ENCODE results near the gene STX10. TPM values are rescaled to one million over a fixed set of nuclear protein-coding genes. Genes with fewer than 3 reads are reported as not detected.
"Not testable (repeated sequence)": the region's sequence is repeated elsewhere in the genome, so short reads cannot be mapped to it uniquely, and the experiment has no call there.

The STX10 gene
- polyA plus RNA-seq, 10 donors: 26.7 to 53.3 (median 33.2) TPM

DNA sequence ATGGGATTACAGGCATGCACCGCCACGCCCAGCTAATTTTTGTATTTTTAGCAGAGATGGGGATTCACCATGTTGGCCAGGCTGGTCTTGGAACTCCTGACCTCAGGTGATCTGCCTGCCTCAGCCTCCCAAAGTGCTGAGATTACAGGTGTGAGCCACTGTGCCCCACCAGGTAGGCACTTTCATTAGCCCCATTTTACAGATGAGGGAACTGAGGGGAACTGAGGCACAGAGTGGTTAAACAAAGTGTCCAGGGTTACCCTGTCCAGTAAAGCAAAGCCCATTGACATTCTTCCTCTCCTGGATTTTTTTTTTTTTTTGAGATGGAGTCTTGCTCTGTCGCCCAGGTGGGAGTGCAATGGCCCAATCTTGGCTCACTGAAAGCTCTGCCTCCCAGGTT lies 16.0 kb upstream of the STX10 start:
- not testable (repeated sequence) for DNase-seq

DNA sequence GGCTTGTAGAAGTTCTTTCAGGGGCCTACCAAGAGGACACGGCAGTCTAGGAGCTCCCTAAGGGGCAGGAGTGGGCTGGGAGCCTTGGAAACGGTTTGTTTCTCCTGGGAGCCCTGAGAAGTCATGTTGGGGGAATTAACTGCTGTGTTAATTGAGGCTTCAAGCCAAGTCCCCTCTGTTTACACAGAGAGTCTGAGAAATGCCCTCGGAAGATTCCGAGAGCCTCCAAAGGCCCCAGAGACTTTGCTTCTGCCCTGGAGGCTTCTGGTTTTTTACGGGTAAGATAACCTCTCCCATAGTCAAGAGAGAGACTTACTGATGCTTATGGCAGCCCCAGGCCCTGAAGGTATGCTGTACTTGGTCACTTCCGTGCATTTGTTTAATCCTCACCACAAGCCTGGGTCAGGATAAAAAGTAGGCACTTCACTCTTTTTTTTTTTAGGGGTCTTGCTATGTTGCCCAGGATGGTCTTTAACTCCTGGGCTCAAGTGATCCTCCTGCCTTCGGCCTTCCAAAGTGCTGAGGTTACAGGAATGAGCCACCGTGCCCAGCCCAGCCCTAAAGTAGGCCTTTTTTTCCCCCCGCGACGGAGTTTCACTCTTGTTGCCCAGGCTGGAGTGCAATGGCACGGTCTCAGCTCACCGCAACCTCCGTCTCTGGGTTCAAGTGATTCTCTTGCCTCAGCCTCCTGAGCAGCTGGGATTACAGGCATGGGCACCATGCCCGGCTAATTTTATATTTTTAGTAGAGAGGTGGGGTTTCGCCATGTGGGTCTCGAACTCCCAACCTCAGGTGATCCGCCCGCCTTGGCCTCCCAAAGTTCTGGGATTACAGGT lies 15.2 kb upstream of the STX10 start:
- DNase-seq: peak in 1 of 3 donors; percentile 18

DNA sequence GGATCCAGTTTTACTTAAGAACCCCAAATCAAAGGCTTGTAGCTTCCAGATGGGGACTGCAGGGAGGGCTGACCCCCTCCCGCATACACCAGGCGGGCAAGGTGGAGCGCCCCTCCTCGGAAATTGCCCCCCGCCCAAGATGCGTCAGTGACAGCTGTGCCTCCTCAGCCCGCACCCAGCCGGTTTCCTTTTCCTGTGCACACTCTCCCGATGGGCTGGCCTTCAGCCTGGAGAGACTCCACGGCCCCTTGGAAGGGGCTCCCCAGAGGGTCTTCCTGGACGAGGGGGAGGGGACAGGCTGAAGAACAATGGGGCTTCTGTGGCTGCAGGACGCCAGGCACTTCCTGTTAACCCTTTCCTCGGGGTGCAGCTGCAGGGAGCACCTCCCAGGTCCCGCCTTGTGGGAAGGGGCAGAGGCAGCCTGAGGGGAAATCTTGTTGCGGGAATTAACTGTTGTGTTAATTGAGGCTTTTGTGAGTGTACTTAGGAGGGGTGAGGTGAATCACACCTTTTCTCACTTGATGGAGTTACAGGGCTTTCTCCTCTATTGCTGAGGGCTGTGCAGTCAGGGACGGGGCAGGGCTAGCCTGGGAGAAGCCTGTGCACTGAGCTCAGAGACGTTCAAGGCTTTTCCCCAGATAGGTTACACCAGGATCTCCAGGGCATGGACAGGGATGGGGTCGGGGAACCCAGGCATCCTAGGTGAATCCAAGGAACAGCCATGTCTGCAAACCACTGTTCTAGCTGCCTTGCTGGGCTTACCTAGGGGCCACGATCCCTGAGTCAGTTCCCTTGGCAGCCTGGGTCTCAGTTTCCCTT lies 14.4 kb upstream of the STX10 start:
- peak; percentile 53 to 90 (median 71) for DNase-seq

DNA sequence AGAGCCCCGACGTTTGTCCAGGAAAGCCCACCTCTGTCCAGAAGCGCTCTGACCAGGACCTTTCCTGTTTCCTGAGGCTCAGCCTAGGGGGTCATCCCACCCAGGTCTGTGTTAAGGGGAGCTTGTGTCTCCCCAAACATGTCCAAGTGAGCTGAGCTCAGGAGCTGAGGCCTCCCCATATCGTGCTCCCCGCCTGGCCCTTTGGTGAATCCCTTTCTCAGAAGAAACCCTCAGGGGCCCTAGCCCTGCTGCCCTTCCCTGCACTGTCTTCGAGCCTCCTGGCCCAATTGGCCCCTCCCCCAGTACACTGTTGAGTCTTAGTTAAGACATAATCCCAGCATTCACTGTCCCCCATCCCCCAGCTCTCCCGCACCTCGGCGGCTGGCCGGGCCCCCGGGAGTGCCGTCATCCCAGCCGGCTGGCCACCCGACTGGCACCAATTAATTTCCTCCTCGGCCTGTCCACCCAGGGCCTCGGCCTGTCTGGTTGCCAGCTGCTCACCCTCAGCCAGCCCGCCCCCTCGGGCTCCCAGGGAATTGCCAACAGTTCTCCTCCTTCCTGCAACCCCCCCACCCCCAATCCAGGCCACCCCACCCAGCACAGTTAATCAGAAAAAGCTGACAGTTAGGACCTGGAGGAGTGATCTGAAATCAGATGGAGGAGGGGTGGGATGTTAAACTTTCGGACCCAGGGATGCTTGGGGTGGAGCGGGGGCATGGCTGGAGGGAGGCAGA lies 13.6 kb upstream of the STX10 start:
- peak; percentile 72 to 90 (median 81) for DNase-seq

DNA sequence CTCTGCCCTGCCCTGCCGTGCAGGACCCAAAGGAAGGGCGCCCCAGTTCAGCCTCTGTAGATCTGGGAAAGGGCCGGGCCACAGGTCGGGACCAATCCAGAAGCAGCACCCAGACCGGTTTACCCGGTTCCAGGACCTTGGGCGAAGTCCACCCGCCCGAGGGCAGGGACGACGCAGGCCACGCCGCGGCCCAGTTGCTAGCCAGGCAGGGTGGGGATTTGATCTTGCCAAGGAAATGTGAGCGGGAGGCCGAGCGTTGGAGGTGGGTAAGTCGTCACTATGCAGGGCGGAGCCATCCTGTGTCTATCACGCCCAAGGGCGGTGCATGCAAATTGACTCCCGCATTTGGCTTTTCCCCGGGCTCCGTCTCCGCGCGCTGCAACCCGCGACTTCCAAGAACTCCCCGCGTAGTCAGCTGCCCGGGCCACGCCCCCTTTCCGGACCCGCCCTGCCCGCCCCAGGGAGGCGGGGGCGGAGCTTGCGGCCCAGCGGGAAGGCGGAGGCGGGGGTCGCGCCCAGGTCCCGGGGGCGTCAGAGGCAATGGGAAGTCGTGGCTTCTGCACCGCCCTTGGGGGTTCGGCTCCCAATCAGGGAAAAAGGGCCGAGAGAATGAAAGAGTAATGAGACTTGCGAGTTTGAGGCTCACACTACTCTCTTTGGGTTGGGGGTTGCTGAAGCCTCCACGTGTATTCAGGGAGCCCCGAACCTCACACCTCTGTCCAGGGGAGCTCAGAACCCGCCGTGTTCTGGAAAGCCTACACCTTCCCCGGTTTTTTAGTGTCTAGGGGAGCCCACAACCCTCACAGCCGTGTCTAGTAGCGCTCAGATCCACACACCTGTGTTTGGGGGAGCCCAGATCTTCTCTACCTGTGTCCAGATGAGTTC lies 12.8 kb upstream of the STX10 start:
- peak; percentile 95 to 97 (median 97) for DNase-seq

DNA sequence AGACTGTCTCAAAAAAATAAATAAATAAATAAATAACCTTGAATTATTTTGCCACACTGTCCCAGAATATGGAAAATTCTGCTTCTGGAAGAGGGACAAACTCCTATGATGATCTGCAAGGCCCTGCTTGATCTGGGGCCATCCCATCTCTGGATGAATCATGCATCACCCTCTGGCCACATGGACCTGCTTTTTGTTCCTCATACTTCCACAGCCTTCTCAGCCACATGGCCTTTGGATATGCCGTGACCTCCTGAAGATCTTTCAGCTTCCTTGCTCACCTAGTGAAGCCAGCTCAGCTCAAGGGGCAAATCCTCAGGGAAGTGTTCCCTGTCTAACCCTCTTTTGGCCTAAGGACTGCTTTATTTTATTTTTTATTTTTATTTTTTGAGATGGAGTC lies 10.4 kb upstream of the STX10 start:
- no peak for DNase-seq

DNA sequence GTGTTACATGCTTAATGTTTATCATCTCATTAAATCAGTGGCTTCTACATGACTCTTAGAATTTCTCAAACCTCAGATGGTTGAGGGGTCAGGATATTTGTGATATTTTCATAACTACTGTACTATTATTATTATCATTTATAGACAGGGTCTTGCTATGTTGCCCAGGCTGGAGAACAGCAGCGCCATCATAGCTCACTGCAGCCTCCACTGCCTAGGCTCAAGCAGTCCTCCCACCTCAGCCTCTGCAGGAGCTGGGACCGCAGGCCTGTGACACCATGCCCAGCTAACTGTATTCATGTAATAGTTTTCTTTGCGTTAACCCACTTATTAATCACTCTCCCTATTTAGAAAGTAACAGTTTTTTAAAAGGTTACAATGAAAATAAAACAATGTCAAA lies 9.5 kb upstream of the STX10 start:
- DNase-seq: no peak

DNA sequence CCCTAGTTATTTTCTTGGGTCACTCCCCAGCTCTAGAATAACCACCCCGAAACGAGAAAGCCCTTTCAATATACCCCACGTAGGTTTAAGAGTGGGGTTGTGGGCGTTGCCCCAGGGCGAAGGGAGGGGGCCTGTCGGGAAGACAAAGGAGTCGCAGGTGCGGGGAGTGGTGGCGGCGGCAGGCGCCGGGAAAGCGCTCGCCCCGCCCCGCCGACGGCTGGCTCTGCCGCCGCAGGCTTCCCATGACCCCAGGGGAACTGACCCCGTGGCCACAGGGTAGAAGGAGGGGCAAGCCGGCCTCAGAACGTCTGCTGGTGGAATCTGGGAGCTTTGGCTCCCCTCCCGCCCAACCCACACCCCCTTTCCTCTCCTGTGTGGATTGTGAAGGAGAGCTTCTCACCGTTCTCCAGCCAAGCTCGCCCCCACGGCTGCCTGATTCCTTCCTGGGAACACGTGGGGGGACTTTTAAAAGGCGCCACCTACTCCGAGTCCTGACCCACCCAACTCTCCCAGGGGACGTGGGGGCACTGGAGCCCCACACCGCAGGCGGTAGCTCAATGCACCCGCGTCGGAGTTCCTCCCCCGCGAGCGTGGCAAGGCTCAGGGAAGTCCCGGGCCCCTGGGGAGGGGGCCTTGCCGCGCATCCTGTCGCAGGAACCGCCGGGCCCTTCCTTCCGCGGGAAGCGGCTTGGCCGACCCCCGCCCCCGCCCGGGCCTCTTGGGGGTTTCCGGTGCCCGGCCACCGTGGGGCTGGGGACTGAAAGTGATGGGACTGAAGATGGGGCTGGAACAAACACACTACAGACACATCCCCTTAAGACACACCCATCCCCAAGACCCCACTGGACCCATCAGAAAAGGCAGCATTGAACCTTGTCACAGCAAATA lies 5.5 kb upstream of the STX10 start:
- peak; percentile 48 to 84 (median 73) for DNase-seq

DNA sequence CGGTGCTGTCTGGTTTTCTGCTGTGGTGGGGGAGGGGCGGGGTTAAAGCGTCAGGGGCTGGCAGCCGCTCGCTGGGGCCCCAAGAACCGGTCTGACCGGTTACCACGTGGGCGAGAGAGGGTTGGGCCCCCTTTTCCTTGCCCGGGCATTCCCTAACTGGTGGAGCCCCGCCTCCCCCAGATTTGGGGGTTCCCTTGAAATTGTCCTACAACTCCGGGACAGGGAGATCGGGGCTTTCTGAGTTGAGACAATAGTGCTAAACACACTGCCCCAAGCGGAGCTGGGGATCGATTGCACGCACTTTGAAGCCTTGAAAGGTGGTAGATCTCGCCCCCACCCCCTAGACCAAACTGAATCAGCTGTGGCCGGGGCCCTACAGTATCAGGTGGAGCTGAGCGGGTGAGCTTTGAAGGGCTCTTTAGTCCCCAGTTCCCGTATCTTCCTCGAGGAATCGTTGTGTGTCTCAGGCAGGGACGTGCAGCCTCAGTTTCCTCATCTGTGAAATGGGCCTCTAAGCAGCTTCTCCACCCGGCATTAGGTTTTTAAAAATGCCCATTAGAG lies 4.8 kb upstream of the STX10 start:
- DNase-seq: peak; percentile 49 to 79 (median 63)

DNA sequence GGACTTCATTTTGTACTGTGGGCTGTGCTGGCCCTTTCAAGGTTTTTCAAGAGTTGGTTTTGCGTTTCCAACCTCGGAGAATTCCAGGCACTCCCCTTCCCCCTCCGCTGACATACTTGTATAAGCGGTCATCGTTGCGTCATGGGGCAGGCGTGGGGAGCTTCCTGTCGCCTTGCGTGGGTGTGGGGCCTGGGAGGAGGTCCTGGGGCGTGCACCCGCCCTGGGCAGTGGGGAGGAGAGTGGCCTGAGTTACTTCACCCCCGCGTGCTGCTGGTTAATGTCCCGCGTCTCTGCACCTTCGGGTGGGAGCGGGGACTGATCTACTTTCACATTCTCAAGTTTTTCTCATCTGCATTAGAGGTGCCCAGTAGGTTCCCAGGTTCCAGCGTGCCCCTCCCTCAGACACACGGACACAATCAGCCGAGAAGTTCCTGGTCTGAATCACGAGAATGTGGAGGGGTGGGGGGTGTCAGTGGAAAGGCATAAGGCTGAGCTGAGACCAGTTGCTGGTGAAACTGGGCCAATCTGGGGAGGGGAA lies 4.1 kb upstream of the STX10 start:
- DNase-seq: peak; percentile 85 to 92 (median 86)

DNA sequence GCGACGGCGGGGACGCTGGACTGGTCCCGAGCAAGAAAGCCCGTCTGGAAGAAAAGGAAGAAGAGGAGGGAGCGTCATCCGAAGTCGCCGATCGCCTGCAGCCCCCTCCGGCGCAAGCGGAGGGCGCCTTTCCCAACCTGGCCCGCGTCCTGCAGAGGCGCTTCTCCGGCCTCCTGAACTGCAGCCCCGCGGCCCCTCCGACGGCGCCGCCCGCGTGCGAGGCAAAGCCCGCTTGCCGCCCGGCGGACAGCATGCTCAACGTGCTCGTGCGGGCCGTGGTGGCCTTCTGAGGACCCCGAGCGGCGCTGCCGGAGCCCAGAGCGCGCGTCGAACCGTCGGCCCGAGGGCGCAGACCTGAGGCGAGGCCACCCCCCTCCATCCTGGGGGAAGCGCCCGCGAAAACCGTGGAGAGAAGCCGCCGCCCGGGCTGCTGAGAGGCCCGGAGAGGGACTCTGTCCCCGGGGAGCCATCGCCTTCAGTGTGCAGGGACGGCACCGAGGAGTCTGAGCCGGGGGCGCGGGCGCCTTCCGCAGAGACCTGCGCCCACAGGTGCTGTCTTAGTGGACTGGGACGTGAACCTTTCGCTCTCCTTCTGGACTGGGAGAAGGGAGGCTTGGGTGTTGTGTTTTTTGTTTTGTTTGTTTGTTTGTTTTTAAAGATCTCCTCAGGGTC lies 3.5 kb upstream of the STX10 start:
- DNase-seq: peak; percentile 29 to 87 (median 71)

DNA sequence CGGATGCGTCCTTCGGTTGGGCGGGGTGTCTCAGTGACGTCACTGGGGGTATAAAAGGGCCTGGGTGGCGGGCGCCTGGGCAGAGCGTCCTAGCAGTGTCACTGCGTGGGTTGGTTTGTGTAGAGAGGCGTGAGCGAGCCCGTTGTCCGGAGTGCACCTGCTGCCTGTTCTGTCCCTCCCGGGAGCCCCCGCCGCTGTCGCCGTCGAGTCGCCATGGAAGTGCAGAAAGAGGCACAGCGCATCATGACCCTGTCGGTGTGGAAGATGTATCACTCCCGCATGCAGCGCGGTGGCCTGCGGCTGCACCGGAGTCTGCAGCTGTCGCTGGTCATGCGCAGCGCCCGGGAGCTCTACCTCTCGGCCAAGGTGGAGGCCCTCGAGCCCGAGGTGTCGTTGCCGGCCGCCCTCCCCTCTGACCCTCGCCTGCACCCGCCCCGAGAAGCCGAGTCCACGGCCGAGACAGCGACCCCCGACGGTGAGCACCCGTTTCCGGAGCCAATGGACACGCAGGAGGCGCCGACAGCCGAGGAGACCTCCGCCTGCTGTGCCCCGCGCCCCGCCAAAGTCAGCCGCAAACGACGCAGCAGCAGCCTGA lies 2.9 kb upstream of the STX10 start:
- DNase-seq: peak; percentile 97 to 98 (median 97)

DNA sequence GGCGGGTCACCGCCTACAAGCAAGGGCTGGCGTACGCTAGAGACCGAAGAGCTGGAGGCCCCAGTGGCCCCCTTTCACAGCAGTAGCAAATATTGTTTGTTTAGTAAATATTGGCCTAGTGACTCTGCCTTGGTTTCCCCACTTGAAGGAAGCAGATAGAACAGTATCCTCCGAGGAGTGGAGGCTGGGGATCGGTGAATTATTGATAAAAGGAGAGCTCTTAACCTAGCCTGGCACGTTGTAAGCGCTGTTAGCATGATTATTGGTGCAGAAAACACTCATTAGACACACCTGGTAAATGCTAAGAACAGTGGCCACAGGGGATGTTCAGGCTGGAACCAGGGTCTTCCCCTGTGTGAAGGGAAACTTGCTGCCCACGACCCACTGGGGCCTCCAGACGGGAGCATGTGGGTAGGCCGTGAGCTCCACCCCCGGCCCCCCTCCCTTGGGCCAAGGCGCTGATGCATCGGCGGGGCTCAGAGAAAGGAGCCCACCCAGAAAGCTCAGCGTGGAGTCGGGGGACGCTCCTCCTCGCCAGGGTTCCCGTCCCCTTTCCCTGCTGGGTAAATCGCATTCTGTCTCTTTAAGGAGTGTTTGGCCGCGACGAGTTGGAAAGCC lies 2.3 kb upstream of the STX10 start:
- DNase-seq: no peak

DNA sequence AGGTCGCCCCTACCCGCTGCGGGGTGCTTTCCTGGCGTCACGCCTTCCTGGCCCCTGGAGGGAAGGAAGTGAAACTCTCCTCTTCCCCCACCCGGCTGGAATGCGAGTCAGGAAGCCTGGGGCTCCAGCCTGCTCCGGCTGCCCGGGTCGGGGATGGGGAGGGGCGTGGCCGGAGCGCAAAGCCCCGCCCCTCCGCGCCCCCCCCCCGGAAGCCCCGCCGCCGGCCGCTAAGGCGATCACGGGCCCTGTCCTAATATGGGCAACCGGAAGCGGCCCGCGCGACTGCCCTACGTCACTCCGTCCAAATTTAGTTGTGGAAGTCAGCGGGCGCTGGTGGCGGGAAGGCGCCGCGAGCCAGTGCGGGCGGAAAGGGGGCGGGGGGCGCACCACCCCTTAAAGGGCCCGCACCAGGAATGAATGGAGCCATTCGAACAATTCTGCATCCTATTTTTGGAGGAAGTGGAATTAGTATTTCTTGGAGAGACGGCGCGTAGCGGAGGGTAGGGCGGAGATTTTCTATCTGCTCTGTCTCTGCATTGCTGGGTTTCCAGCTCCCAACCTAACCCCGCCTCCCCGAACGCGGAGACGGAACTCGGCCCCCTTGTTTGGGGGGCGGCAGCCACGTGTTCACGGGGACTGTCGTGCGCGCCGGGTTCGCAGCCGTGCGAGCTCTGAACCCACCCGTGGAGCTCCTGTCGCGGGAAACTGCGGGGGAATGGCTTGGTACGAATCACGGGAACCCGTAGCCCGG lies 1.6 kb upstream of the STX10 start:
- peak; percentile 98 to 99 (median 99) for DNase-seq

DNA sequence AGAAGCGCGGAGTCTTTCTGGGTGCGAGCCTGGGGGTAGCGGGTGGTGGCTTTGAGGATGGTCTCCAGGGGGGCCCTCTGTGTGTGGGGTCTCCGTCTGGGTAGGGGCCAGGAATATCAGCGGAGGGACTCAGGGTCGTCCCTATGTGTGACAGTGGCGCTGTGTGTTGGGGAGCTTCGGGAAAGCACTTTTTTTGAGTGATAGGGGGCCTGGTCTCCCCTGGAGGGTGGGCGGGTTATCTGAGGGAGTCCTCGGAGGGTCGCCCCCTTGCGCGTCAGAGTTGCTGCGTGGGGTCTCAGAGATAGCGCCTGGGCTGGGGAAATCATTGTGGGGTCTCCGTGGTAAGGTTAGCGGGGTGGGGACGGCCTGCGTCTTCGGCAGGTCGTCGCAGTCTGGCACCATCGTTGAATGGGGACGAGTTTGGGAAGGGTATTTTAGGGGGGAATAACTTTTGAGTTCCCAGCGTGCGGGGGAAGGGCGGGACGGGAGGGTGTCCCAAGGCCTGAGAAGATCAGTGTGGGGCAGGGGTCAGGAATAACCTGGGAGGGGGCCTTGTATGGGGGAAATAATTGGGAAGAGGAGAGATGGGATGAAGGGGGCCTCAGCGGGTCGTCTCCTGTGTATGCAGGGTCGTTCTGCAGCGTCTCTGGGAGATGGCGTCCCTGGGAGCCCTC lies 893 bp upstream of the STX10 start:
- peak in 1 of 3 donors; percentile 53 for DNase-seq

DNA sequence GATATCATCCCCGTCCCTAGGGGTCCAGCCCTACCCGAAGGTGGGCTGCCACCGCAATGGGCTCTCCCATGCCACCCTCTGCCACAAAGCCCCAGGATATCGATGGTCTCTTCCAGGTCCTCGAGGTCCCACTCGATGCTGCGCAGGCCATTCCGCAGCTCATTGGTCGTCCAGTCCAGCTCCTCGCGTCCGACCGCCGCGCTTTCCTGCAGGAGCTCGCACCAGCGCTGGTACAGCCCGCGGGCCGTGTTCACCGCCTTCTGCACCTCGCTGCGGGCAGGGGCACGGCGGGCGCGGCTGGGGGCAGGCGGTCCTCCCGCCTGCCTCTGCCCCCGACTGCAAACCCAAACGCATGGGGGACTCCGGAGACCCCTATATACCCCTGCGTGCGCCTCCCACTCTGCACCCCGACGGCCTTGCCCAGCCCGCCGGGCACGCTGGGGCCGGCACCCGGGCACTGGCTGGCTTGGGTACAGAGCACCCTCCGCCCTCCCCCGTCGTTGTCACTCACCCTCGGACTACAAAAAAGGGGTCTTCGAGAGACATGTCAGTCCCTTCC lies 468 bp downstream of the STX10 start:
- DNase-seq: peak; percentile 22 to 77 (median 34)

Data from muscle of back (tissue), 11 donors.